ENCODE results near the gene AP2B1.
"Not testable (repeated sequence)": the region's sequence is repeated elsewhere in the genome, so short reads cannot be mapped to it uniquely, and the experiment has no call there.

Gene AP2B1

GRCh38 chr17:35587074-35587961 lies at the start of gene AP2B1:
AP2B1 (plus strand) TSS chr17:35587322; CDS start chr17:35594031, 6,709 bp downstream.
- peak; percentile 94 for DNase-seq

- no peak for DNase-seq
Measured at GRCh38 chr17:35537601-35538141, 49.5 kb upstream of the AP2B1 start, which contains the start of gene SLFN12L. SLFN12L (minus strand) TSS chr17:35537678; CDS start chr17:35522364, 15,314 bp downstream.

- no peak for DNase-seq
Measured at GRCh38 chr17:35539659-35540026, 47.5 kb upstream of the AP2B1 start.

GRCh38 chr17:35540589-35541404 lies 46.3 kb upstream of the AP2B1 start:
- DNase-seq = no peak

GRCh38 chr17:35541434-35541833 lies 45.7 kb upstream of the AP2B1 start:
- DNase-seq = no peak

- no peak for DNase-seq
Measured at GRCh38 chr17:35542990-35543389, 44.1 kb upstream of the AP2B1 start.

- DNase-seq = no peak
Measured at GRCh38 chr17:35543856-35544255, 43.3 kb upstream of the AP2B1 start.

- no peak for DNase-seq
Measured at GRCh38 chr17:35545150-35545549, 42.0 kb upstream of the AP2B1 start.

GRCh38 chr17:35546487-35546886 lies 40.6 kb upstream of the AP2B1 start:
- DNase-seq = no peak

- DNase-seq = no peak
Measured at GRCh38 chr17:35548208-35548810, 38.8 kb upstream of the AP2B1 start.

GRCh38 chr17:35548978-35549377 lies 38.1 kb upstream of the AP2B1 start:
- DNase-seq = no peak

- no peak for DNase-seq
Measured at GRCh38 chr17:35553310-35553709, 33.8 kb upstream of the AP2B1 start.

GRCh38 chr17:35554668-35555067 lies 32.5 kb upstream of the AP2B1 start:
- no peak for DNase-seq

- no peak for DNase-seq
Measured at GRCh38 chr17:35555691-35556090, 31.4 kb upstream of the AP2B1 start.

- no peak for DNase-seq
Measured at GRCh38 chr17:35557353-35557752, 29.8 kb upstream of the AP2B1 start.

GRCh38 chr17:35559495-35560210 lies 27.5 kb upstream of the AP2B1 start:
- no peak for DNase-seq

- no peak for DNase-seq
Measured at GRCh38 chr17:35560703-35561102, 26.4 kb upstream of the AP2B1 start, which contains the start of gene SLFN14. SLFN14 (minus strand) TSS chr17:35560819; CDS start chr17:35558062, 2,757 bp downstream.

GRCh38 chr17:35563181-35563580 lies 23.9 kb upstream of the AP2B1 start:
- DNase-seq = not testable (repeated sequence)

GRCh38 chr17:35566968-35567367 lies 20.2 kb upstream of the AP2B1 start:
- DNase-seq = no peak

- no peak for DNase-seq
Measured at GRCh38 chr17:35568561-35568960, 18.6 kb upstream of the AP2B1 start.

- no peak for DNase-seq
Measured at GRCh38 chr17:35569405-35569804, 17.7 kb upstream of the AP2B1 start.

GRCh38 chr17:35575759-35576158 lies 11.4 kb upstream of the AP2B1 start:
- DNase-seq = no peak

All from NCI-H1092 treated with DMSO at 0.1 percent for 48 hours (cell line).